ENCODE results near the gene DBH. TPM values are rescaled to one million over a fixed set of nuclear protein-coding genes. Genes with fewer than 3 reads are reported as not detected.

DBH gene
- total and polyA plus RNA-seq, 10 of the 15 experiments (the other 5 are each of a cell fraction or from before 2014, with no cell fraction given): not detected

- ChIA-PET RAD21 (ENCODE audit: unreplicated experiment) (no interaction called here), CTCF (no interaction called here), POLR2A (no interaction called here), SMC1A (ENCODE audit: uncharacterized antibody, unreplicated experiment) (no interaction called here)
- H3K79me2 ChIP-seq (ENCODE audit: control insufficient read depth, insufficient read depth, low read length): no peaks in the 10 kb centered on the region
- no peak overlapping the region for H3K4me3 ChIP-seq
- no peak overlapping the region for H3K4me2 ChIP-seq (ENCODE audit: control insufficient read depth, insufficient read depth)
- no peak for FAIRE-seq
- H3K4me1 ChIP-seq (ENCODE audit: control insufficient read depth, insufficient read depth, low read length): no peaks in the 10 kb centered on the region
- ATAC-seq: no peak
- H3K9ac ChIP-seq (ENCODE audit: control insufficient read depth, insufficient read depth, low read length): no peak overlapping the region
- intact Hi-C loops (cut with micrococcal nuclease; ENCODE audit: unreplicated experiment) (no loop called here), in situ Hi-C loops (cut with MboI) (no loop called here)
- peaks cover 0 to 4% of the 10 kb centered on the region in 2 experiments; a peak in 2 of 4 replicates for H3K27me3 ChIP-seq (replicated peaks in 1 of 2; ENCODE audit: control insufficient read depth in 2 of 2, insufficient read depth in 2 of 2, low read length in 1 of 2)
- H3K9me3 ChIP-seq (replicated peaks; ENCODE audit: control insufficient read depth, insufficient read depth, low read length): no peaks in the 10 kb centered on the region
- H3K27ac ChIP-seq (ENCODE audit: control insufficient read depth, insufficient read depth): no peak overlapping the region
- DNase-seq (ENCODE audit: low read depth, low spot score): no peak
- BruUV-seq (replicated peaks): no TSS peak
- H2AFZ ChIP-seq (ENCODE audit: control insufficient read depth, low read depth, low read length): no peak overlapping the region
- no peaks in the 10 kb centered on the region for H3K36me3 ChIP-seq (ENCODE audit: control insufficient read depth in 2 of 2, insufficient read depth in 2 of 2, low read length in 1 of 2)
- WGBS (ENCODE audit: insufficient coverage, insufficient replicate concordance, low lambda C conversion rate, missing lambda C conversion rate): 53% methylated on average over 28 of the region's 35 CpGs
- TF ChIP-seq KLF5 (IDR thresholded peaks at IDR 0.05; ENCODE audit: partially characterized antibody) (no peak), MAX (IDR thresholded peaks at IDR 0.05; ENCODE audit: low read depth, low read length) (no peak), JUND (IDR thresholded peaks at IDR 0.05; ENCODE audit: low read depth, low read length) (no peak), ZNF384 (IDR thresholded peaks at IDR 0.05; ENCODE audit: borderline replicate concordance, low read depth, low read length) (no peak), ETV6 (conservative IDR thresholded peaks at IDR 0.05 in 1 of 2, IDR thresholded peaks at IDR 0.05 in 1 of 2; ENCODE audit: borderline replicate concordance in 1 of 2, low read depth in 1 of 2) (no peak), JUNB (IDR thresholded peaks at IDR 0.05) (no peak), IRF4 (IDR thresholded peaks at IDR 0.05; ENCODE audit: low read depth, low read length) (no peak), FOXK2 (IDR thresholded peaks at IDR 0.05) (no peak), CBX3 (IDR thresholded peaks at IDR 0.05; ENCODE audit: borderline replicate concordance, low read depth) (no peak), TCF12 (IDR thresholded peaks at IDR 0.05; ENCODE audit: low read depth, low read length) (no peak), EZH2 (IDR thresholded peaks at IDR 0.05; ENCODE audit: borderline replicate concordance, control insufficient read depth, low read depth, low read length) (no peak), RELB (IDR thresholded peaks at IDR 0.05; ENCODE audit: low read depth) (no peak), CEBPB (IDR thresholded peaks at IDR 0.05; ENCODE audit: borderline replicate concordance in 1 of 2, low read depth in 2 of 2, low read length in 2 of 2) (no peak), RBBP5 (conservative IDR thresholded peaks at IDR 0.05) (no peak), ZBED1 (IDR thresholded peaks at IDR 0.05; ENCODE audit: borderline replicate concordance) (no peak), MXI1 (IDR thresholded peaks at IDR 0.05; ENCODE audit: low read depth, low read length) (no peak)
- no peaks in the 10 kb centered on the region for H4K20me1 ChIP-seq (ENCODE audit: control insufficient read depth, insufficient read depth)
Observed at GRCh38 chr9:133681658-133682306, 45.6 kb downstream of the DBH start.
